Measurements from ENCODE around the gene NBEAL1.
"Not testable (repeated sequence)": the region's sequence is repeated elsewhere in the genome, so short reads cannot be mapped to it uniquely, and the experiment has no call there.

The NBEAL1 gene

DNA sequence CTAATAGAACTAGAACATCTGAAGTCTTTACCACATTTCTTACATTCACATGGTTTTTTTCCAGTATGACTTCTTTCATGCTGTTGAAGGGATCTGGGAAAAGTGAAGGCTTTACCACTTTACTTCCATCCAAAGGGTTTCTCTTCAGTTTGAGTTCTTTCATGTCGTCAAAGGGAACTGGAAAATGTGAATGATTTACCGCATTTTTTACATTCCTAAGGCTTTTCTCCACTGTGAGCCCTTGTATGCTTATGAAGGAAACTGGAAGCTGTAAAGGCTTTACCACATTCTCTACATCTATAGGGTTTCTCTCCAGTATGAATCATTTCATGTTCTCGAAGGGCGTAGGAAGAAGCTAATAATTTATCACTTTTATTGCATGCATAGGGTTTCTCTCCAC lies 46.7 kb downstream of the NBEAL1 start:
- no peak for DNase-seq
- Histone ChIP-seq H3K4me2 (ENCODE audit: low read depth, low read length) (no peak overlapping the region), H4K20me1 (ENCODE audit: insufficient read depth, low read length) (no peaks in the 10 kb centered on the region)

DNA sequence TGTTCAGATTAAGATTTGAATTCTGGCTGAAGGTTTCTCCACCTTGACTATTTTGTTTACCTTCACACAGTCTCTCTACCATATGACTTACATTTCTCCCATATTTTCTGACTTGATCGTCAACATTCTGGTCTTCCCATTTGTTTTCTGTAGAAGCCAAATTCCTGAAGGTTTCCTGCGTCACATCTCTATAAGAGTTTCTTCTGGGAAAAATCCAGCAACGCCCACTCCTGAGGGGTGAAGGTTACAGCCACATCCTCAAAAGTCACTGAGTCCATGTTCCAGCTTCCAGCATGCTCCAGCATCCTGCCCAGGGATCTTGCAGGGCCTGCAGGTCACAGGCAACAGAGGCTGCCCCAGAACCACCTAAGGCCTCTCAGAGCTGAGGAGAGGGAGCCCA lies 47.5 kb downstream of the NBEAL1 start:
- TF ChIP-seq, protein P1, sequence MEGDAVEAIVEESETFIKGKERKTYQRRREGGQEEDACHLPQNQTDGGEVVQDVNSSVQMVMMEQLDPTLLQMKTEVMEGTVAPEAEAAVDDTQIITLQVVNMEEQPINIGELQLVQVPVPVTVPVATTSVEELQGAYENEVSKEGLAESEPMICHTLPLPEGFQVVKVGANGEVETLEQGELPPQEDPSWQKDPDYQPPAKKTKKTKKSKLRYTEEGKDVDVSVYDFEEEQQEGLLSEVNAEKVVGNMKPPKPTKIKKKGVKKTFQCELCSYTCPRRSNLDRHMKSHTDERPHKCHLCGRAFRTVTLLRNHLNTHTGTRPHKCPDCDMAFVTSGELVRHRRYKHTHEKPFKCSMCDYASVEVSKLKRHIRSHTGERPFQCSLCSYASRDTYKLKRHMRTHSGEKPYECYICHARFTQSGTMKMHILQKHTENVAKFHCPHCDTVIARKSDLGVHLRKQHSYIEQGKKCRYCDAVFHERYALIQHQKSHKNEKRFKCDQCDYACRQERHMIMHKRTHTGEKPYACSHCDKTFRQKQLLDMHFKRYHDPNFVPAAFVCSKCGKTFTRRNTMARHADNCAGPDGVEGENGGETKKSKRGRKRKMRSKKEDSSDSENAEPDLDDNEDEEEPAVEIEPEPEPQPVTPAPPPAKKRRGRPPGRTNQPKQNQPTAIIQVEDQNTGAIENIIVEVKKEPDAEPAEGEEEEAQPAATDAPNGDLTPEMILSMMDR (IDR thresholded peaks at IDR 0.05; ENCODE audit: low read length), result no peak
- TF ChIP-seq EZH2 (optimal IDR thresholded peaks at IDR 0.05; ENCODE audit: low read depth, low read length) (no peak), EZH2phosphoT487 (IDR thresholded peaks at IDR 0.05; ENCODE audit: low read length) (no peak)
- Histone ChIP-seq H3K9me2 (replicated peaks; ENCODE audit: insufficient read depth, low read length) (no peaks in the 10 kb centered on the region), H3K4me2 (ENCODE audit: low read depth, low read length) (no peak overlapping the region), H3K9ac (ENCODE audit: low read length) (no peak overlapping the region), H3F3A (ENCODE audit: insufficient read depth, low read length) (no peaks in the 10 kb centered on the region), H3K27ac (ENCODE audit: low read length) (no peak overlapping the region), H3K9me3 (replicated peaks; ENCODE audit: insufficient read depth, low read length) (no peaks in the 10 kb centered on the region), H4K20me1 (ENCODE audit: insufficient read depth, low read length) (no peaks in the 10 kb centered on the region), H3K4me1 (ENCODE audit: low read length) (no peaks in the 10 kb centered on the region), H2AFZ (ENCODE audit: low read length) (no peak overlapping the region), H3K79me2 (ENCODE audit: low read length) (no peaks in the 10 kb centered on the region), H3K36me3 (replicated peaks; ENCODE audit: insufficient read depth, low read length) (no peaks in the 10 kb centered on the region), H3K27me3 (replicated peaks; ENCODE audit: insufficient read depth, low read length) (no peaks in the 10 kb centered on the region), H3K4me3 (ENCODE audit: low read length) (no peak overlapping the region)
- DNase-seq, result no peak

More for the DNA sequence above, 46.7 kb downstream of the NBEAL1 start:
- H3K9ac ChIP-seq (ENCODE audit: low read length), result no peak overlapping the region
- no peaks in the 10 kb centered on the region for H3K79me2 ChIP-seq (ENCODE audit: low read length)
- H3K36me3 ChIP-seq (replicated peaks; ENCODE audit: insufficient read depth, low read length), result no peaks in the 10 kb centered on the region
- no peaks in the 10 kb centered on the region for H3K9me3 ChIP-seq (replicated peaks; ENCODE audit: insufficient read depth, low read length)
- no peaks in the 10 kb centered on the region for H3K9me2 ChIP-seq (replicated peaks; ENCODE audit: insufficient read depth, low read length)
- H3K4me3 ChIP-seq (ENCODE audit: low read length), result no peak overlapping the region
- H3K27me3 ChIP-seq (replicated peaks; ENCODE audit: insufficient read depth, low read length), result no peaks in the 10 kb centered on the region
- no peak overlapping the region for H2AFZ ChIP-seq (ENCODE audit: low read length)
- H3K27ac ChIP-seq (ENCODE audit: low read length), result no peak overlapping the region
- no peaks in the 10 kb centered on the region for H3F3A ChIP-seq (ENCODE audit: insufficient read depth, low read length)
- H3K4me1 ChIP-seq (ENCODE audit: low read length), result no peaks in the 10 kb centered on the region
- TF ChIP-seq EZH2 (optimal IDR thresholded peaks at IDR 0.05; ENCODE audit: low read depth, low read length) (no peak), EZH2phosphoT487 (IDR thresholded peaks at IDR 0.05; ENCODE audit: low read length) (no peak)
- TF ChIP-seq, protein P1 (IDR thresholded peaks at IDR 0.05; ENCODE audit: low read length), result no peak

DNA sequence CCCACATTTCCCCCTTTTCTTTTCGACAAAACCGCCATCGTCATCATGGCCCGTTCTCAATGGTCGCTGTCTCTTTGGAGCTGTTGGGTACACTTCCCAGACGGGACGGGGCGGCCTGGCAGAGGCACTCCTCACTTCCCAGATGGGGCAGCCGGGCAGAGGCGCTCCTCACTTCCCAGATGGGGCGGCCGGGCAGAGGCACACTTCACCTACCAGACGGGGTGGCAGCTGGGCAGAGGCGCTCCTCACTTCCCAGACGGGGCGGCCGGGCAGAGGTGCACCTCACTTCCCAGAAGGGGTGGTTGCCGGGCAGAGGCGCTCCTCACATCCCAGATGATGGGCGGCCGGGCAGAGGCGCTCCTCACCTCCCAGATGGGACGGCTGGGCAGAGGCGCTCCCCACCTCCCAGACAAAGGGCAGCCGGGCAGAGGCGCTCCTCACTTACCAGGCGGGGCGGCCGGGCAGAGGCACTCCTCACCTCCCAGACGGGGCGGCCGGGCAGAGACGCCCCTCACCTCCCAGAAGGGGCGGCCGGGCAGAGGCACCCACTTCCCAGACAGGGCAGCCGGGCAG lies 51.9 kb downstream of the NBEAL1 start:
- not testable (repeated sequence) for H3K4me1 ChIP-seq (ENCODE audit: low read length); DNase-seq; H3K79me2 ChIP-seq (ENCODE audit: low read length); H3K27ac ChIP-seq (ENCODE audit: low read length); H3F3A ChIP-seq (ENCODE audit: insufficient read depth, low read length); H3K9me3 ChIP-seq (replicated peaks; ENCODE audit: insufficient read depth, low read length); H3K9me2 ChIP-seq (replicated peaks; ENCODE audit: insufficient read depth, low read length); H3K9ac ChIP-seq (ENCODE audit: low read length); H3K4me2 ChIP-seq (ENCODE audit: low read depth, low read length); H3K4me3 ChIP-seq (ENCODE audit: low read length); H3K36me3 ChIP-seq (replicated peaks; ENCODE audit: insufficient read depth, low read length); H4K20me1 ChIP-seq (ENCODE audit: insufficient read depth, low read length); H2AFZ ChIP-seq (ENCODE audit: low read length); H3K27me3 ChIP-seq (replicated peaks; ENCODE audit: insufficient read depth, low read length)

DNA sequence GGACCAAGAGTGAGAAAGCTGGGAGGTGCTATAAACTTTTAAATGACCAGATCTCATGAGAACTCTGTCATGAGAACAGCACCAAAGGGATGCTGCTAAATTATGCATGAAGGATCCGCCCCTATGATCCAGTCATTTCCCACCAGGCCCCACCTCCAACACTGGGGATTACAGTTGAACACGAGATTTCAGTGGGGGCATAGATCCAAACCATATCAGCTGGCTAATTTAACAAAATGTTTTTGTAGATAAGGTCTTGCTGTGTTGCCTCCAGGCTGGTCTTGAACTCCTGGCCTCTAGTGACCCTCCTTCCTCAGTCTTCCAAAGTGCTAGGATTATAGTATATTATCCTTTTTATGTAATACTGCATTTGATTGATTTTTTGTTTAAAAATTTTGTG lies 56.0 kb downstream of the NBEAL1 start:
- no peak overlapping the region for H2AFZ ChIP-seq (ENCODE audit: low read length)
- no peaks in the 10 kb centered on the region for H3K9me2 ChIP-seq (replicated peaks; ENCODE audit: insufficient read depth, low read length)
- TF ChIP-seq EZH2phosphoT487 (IDR thresholded peaks at IDR 0.05; ENCODE audit: low read length), result no peak
- TF ChIP-seq, protein P1 (IDR thresholded peaks at IDR 0.05; ENCODE audit: low read length), result no peak
- TF ChIP-seq EZH2 (optimal IDR thresholded peaks at IDR 0.05; ENCODE audit: low read depth, low read length), result no peak
- H3F3A ChIP-seq (ENCODE audit: insufficient read depth, low read length), result no peaks in the 10 kb centered on the region
- no peaks in the 10 kb centered on the region for H3K9me3 ChIP-seq (replicated peaks; ENCODE audit: insufficient read depth, low read length)
- no peak overlapping the region for H3K4me3 ChIP-seq (ENCODE audit: low read length)
- DNase-seq, result no peak
- no peaks in the 10 kb centered on the region for H3K27me3 ChIP-seq (replicated peaks; ENCODE audit: insufficient read depth, low read length)
- no peak overlapping the region for H3K27ac ChIP-seq (ENCODE audit: low read length)
- H3K36me3 ChIP-seq (replicated peaks; ENCODE audit: insufficient read depth, low read length), result no peaks in the 10 kb centered on the region
- no peaks in the 10 kb centered on the region for H4K20me1 ChIP-seq (ENCODE audit: insufficient read depth, low read length)
- no peak overlapping the region for H3K4me2 ChIP-seq (ENCODE audit: low read depth, low read length)
- H3K4me1 ChIP-seq (ENCODE audit: low read length), result no peaks in the 10 kb centered on the region
- H3K79me2 ChIP-seq (ENCODE audit: low read length), result no peaks in the 10 kb centered on the region
- H3K9ac ChIP-seq (ENCODE audit: low read length), result no peak overlapping the region

Measured in MM.1S (cell line).